Tibial artery (tissue), 4 donors: Measurements from ENCODE around the gene DEGS2.

Experiments used
- DNase-seq, 2 donors: peaks; one replicate each; pipeline ENCODE4 v3.0.0-alpha.2; 2019
- H3K27ac ChIP-seq, 2 donors: fragments of 200-600 bp; sonication (generic) in 1 of 2; 1 replicate in 1 of 2; 2 replicates in 1 of 2; pipeline ENCODE4 v1.5.1; 2018 to 2019; ENCODE audit warnings: mild to moderate bottlenecking in 1 of 2
- H3K27me3 ChIP-seq, 2 donors: fragments of 200-600 bp; sonication (generic) in 1 of 2; one replicate each; pipeline versions ENCODE4 v1.5.1 to v1.6.0; 2016 to 2019
- H3K36me3 ChIP-seq, 3 donors: fragments of 200-600 bp; sonication (generic) in 2 of 3; one replicate each; pipeline ENCODE4 v1.5.1; 2016 to 2019; ENCODE audit warnings: mild to moderate bottlenecking in 2 of 3
- H3K4me1 ChIP-seq, 4 donors: fragments of 200-600 bp; sonication (generic) in 2 of 4; 1 replicate in 3 of 4; 2 replicates in 1 of 4; pipeline ENCODE4 v1.5.1; 2016 to 2019
- H3K4me3 ChIP-seq, 2 donors: fragments of 200-600 bp; sonication (generic) in 1 of 2; 1 replicate in 1 of 2; 2 replicates in 1 of 2; pipeline ENCODE4 v1.5.1; 2018 to 2019; ENCODE audit warnings: mild to moderate bottlenecking in 2 of 2
- H3K9me3 ChIP-seq, 3 donors: fragments of 200-600 bp; sonication (generic) in 1 of 3; one replicate each; pipeline ENCODE4 v1.5.1; 2016 to 2019
- CTCF ChIP-seq, 2 experiments: fragments of 200-600 bp in 1 of 2; fragments of 450-650 bp in 1 of 2; IDR thresholded peaks; one replicate each; pipeline ENCODE4 v1.5.1; 2017 to 2019; ENCODE audit warnings: antibody characterized with exemption in 2 of 2, mild to moderate bottlenecking in 1 of 2, moderate library complexity in 1 of 2
- intact Hi-C: fragments of 100-400 bp; cut with DNase I; formaldehyde crosslinking; loops from one replicate; pipeline ENCODE4 v1.15.0; 2023; ENCODE audit warnings: low total_unique reads

Gene DEGS2

GRCh38 chr14:100105357-100106169, 53.9 kb downstream of the DEGS2 start:
- DNase-seq = peak; percentile 50 to 63
- TF ChIP-seq CTCF (IDR thresholded peaks at IDR 0.05) = no peak
- intact Hi-C loops = loop anchor here (10.0 kb wide), 2 partner anchors 51 to 89 kb away; no protein-coding TSS in a partner anchor
- H3K4me3 ChIP-seq = no peak overlapping the region
- H3K9me3 ChIP-seq = no peaks in the 10 kb centered on the region
- H3K4me1 ChIP-seq = peaks cover 5 to 70% (median 48%) of the 10 kb centered on the region in 4 donors
- H3K27me3 ChIP-seq = no peaks in the 10 kb centered on the region
- H3K27ac ChIP-seq = peak overlapping the region; percentile 59 to 63
- H3K36me3 ChIP-seq = no peaks in the 10 kb centered on the region

- intact Hi-C loops = loop anchor here (10.0 kb wide), 2 partner anchors 50 to 90 kb away; no protein-coding TSS in a partner anchor
- H3K27me3 ChIP-seq = no peaks in the 10 kb centered on the region
- no peak overlapping the region for H3K4me3 ChIP-seq
- no peaks in the 10 kb centered on the region for H3K9me3 ChIP-seq
- H3K36me3 ChIP-seq = no peaks in the 10 kb centered on the region
- peak; percentile 14 to 59 for DNase-seq
- H3K27ac ChIP-seq = peak overlapping the region; percentile 59 to 63
- peaks cover 5 to 70% (median 48%) of the 10 kb centered on the region in 4 donors for H3K4me1 ChIP-seq
- no peak for TF ChIP-seq CTCF (IDR thresholded peaks at IDR 0.05)
Measured at GRCh38 chr14:100104523-100105300, 54.7 kb downstream of the DEGS2 start.

DNA sequence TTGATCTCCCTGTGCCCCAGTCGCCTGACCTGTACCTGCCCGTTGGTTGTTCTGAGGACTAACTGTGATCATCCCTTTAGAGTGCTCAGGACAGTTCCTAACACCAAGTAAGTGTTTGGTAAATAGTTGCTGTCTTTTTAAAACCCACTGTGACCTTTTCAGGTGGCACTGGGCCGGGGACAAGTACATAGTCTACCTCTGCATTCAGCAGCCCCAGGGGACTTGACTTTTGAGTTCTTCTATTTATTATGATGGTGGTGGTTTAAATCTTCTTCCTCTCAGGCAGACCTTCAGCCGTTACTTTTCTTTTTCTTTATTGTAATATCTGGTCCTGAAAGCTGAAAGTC, 55.5 kb downstream of the DEGS2 start:
- TF ChIP-seq CTCF (IDR thresholded peaks at IDR 0.05) = no peak
- H3K27ac ChIP-seq = peak overlapping the region; percentile 59 to 63
- no peak overlapping the region for H3K4me3 ChIP-seq
- H3K4me1 ChIP-seq = peaks cover 5 to 68% (median 47%) of the 10 kb centered on the region in 4 donors
- intact Hi-C loops = loop anchor here (10.0 kb wide), 2 partner anchors 49 to 91 kb away; no protein-coding TSS in a partner anchor
- no peaks in the 10 kb centered on the region for H3K9me3 ChIP-seq
- no peaks in the 10 kb centered on the region for H3K36me3 ChIP-seq
- peak in 1 of 2 donors; percentile 18 for DNase-seq
- no peaks in the 10 kb centered on the region for H3K27me3 ChIP-seq

GRCh38 chr14:100103250-100104005, 56.0 kb downstream of the DEGS2 start:
- Histone ChIP-seq H3K27me3 (no peaks in the 10 kb centered on the region), H3K4me1 (peaks cover 5 to 62% (median 42%) of the 10 kb centered on the region in 4 donors), H3K4me3 (no peak overlapping the region), H3K27ac (peak overlapping the region; percentile 59 to 63), H3K9me3 (no peaks in the 10 kb centered on the region), H3K36me3 (peaks cover 0 to under 1% (median 0%) of the 10 kb centered on the region in 3 donors)
- DNase-seq = peak; percentile 22 to 52
- intact Hi-C loops = loop anchor here (10.0 kb wide), 2 partner anchors 49 to 91 kb away; no protein-coding TSS in a partner anchor
- no peak for TF ChIP-seq CTCF (IDR thresholded peaks at IDR 0.05)

GRCh38 chr14:100102156-100102785, 57.2 kb downstream of the DEGS2 start:
- H3K27ac ChIP-seq = peak overlapping the region; percentile 59 to 63
- peaks cover 5 to 50% (median 38%) of the 10 kb centered on the region in 4 donors for H3K4me1 ChIP-seq
- peak in 1 of 2 donors; percentile 4 for DNase-seq
- no peak overlapping the region for H3K4me3 ChIP-seq
- no peaks in the 10 kb centered on the region for H3K9me3 ChIP-seq
- intact Hi-C loops = loop anchor here (10.0 kb wide), 2 partner anchors 47 to 93 kb away; no protein-coding TSS in a partner anchor
- H3K36me3 ChIP-seq = peaks cover 0 to 10% (median 4%) of the 10 kb centered on the region in 3 donors
- no peaks in the 10 kb centered on the region for H3K27me3 ChIP-seq
- TF ChIP-seq CTCF (IDR thresholded peaks at IDR 0.05) = no peak
